Ishikawa (cell line): ENCODE results near the gene MOB3B.

ENCODE experiments used
- CEBPB ChIP-seq: IDR thresholded peaks from 2 replicates; pipeline ENCODE4 v1.6.1; 2012
- CREB1 ChIP-seq: IDR thresholded peaks from 2 replicates; pipeline ENCODE4 v1.6.1; 2012; ENCODE audit warnings: low read depth
- EGR1 ChIP-seq: IDR thresholded peaks from 2 replicates; pipeline ENCODE4 v1.6.1; 2012
- EP300 ChIP-seq: IDR thresholded peaks from 2 replicates; pipeline ENCODE4 v1.6.1; 2012; ENCODE audit warnings: borderline replicate concordance
- FOXM1 ChIP-seq: IDR thresholded peaks from 2 replicates; pipeline ENCODE4 v1.6.1; 2012; ENCODE audit warnings: low read depth, borderline replicate concordance
- NFIC ChIP-seq: IDR thresholded peaks from 2 replicates; pipeline ENCODE4 v1.6.1; 2012
- RAD21 ChIP-seq: IDR thresholded peaks from 2 replicates; pipeline ENCODE4 v1.6.1; 2012; ENCODE audit warnings: low read depth
- TAF1 ChIP-seq: IDR thresholded peaks from 2 replicates; pipeline ENCODE4 v1.6.1; 2012; ENCODE audit warnings: low read depth, mild to moderate bottlenecking
- TCF12 ChIP-seq: IDR thresholded peaks from 2 replicates; pipeline ENCODE4 v1.6.1; 2012; ENCODE audit warnings: low read depth
- TEAD4 ChIP-seq: IDR thresholded peaks from 2 replicates; pipeline ENCODE4 v1.6.1; 2012
- YY1 ChIP-seq: IDR thresholded peaks from 2 replicates; pipeline ENCODE4 v1.6.1; 2012; ENCODE audit warnings: low read depth
- ZBTB7A ChIP-seq: IDR thresholded peaks from 2 replicates; pipeline ENCODE4 v1.6.1; 2012; ENCODE audit warnings: low read depth
- TF ChIP-seq, protein P1 (sequence below): IDR thresholded peaks from 2 replicates; pipeline ENCODE4 v1.6.1; 2012
- TF ChIP-seq, protein P2 (sequence below): IDR thresholded peaks from 2 replicates; pipeline ENCODE4 v1.6.1; 2012; ENCODE audit warnings: low read depth, mild to moderate bottlenecking
- TF ChIP-seq, protein P3 (sequence below): IDR thresholded peaks from 2 replicates; pipeline ENCODE4 v1.6.1; 2012

The MOB3B gene

DNA sequence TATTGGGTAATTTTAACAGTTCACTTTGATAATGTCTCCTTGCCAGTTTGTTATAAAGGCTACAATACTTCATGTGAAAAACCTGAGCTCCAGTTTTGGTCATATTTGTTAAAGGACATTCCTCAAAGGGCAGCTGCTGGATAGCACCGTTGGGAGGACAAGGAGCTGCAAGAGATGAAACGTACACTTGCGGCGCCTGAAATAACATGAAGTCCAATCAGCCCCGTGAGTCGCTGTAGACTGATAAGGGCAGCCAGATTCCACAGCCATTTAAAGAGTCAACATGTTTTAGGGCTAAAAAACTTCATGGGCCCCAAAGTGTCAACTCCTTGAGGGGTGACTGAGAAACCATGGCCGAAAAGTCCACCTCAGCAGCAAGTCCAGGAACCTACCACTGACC lies 91.1 kb downstream of the MOB3B start:
- TF ChIP-seq TAF1, result no peak
- TF ChIP-seq EP300, result no peak
- TF ChIP-seq CEBPB, result no peak
- no peak for TF ChIP-seq CREB1
- TF ChIP-seq, protein P1, sequence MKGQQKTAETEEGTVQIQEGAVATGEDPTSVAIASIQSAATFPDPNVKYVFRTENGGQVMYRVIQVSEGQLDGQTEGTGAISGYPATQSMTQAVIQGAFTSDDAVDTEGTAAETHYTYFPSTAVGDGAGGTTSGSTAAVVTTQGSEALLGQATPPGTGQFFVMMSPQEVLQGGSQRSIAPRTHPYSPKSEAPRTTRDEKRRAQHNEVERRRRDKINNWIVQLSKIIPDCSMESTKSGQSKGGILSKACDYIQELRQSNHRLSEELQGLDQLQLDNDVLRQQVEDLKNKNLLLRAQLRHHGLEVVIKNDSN, result no peak
- no peak for TF ChIP-seq RAD21
- TF ChIP-seq, protein P2, sequence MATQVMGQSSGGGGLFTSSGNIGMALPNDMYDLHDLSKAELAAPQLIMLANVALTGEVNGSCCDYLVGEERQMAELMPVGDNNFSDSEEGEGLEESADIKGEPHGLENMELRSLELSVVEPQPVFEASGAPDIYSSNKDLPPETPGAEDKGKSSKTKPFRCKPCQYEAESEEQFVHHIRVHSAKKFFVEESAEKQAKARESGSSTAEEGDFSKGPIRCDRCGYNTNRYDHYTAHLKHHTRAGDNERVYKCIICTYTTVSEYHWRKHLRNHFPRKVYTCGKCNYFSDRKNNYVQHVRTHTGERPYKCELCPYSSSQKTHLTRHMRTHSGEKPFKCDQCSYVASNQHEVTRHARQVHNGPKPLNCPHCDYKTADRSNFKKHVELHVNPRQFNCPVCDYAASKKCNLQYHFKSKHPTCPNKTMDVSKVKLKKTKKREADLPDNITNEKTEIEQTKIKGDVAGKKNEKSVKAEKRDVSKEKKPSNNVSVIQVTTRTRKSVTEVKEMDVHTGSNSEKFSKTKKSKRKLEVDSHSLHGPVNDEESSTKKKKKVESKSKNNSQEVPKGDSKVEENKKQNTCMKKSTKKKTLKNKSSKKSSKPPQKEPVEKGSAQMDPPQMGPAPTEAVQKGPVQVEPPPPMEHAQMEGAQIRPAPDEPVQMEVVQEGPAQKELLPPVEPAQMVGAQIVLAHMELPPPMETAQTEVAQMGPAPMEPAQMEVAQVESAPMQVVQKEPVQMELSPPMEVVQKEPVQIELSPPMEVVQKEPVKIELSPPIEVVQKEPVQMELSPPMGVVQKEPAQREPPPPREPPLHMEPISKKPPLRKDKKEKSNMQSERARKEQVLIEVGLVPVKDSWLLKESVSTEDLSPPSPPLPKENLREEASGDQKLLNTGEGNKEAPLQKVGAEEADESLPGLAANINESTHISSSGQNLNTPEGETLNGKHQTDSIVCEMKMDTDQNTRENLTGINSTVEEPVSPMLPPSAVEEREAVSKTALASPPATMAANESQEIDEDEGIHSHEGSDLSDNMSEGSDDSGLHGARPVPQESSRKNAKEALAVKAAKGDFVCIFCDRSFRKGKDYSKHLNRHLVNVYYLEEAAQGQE, result no peak; the same call in 1 of the 2 replicates
- no peak for TF ChIP-seq FOXM1
- TF ChIP-seq ZBTB7A, result no peak
- no peak for TF ChIP-seq NFIC
- TF ChIP-seq TEAD4, result no peak
- no peak for TF ChIP-seq EGR1
- TF ChIP-seq TCF12, result no peak

DNA sequence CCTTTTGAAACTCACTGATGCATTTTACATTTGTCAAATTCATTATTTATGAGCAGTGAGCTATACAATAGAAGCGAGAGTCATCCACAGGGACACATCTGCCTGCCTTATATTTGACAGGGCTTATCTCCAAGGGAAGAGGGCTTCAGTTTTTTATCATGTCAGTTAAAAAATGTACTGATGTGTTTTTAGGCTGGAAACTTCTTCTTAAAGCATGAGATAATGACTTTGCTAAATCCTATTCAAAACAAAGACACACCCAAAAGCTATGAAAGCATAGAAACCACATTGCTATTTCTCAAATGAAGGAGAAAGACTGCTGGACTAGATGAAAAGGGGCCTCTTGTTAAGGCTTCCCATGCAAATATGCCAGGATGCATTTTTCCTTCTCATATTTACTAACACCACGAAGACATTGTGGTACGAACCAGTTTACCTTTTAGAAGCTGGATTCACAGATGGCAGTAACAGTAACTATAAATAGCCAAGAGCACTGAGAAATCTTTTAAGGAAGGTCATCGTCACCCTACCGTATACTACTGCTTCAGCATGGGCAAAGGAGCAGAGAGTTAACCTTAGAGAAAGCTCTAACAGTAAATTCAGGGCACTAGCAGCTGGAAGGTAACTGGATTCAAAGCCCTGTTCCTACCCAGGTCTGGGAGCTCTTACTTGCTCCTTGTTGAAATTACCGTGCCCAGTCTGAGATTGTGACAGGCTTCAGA lies 91.8 kb downstream of the MOB3B start:
- TF ChIP-seq, protein P2, result no peak
- no peak for TF ChIP-seq ZBTB7A
- TF ChIP-seq CEBPB, result no peak
- TF ChIP-seq EGR1, result no peak
- no peak for TF ChIP-seq NFIC
- TF ChIP-seq, protein P3, sequence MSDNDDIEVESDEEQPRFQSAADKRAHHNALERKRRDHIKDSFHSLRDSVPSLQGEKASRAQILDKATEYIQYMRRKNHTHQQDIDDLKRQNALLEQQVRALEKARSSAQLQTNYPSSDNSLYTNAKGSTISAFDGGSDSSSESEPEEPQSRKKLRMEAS, result no peak
- no peak for TF ChIP-seq YY1
- TF ChIP-seq FOXM1, result no peak
- TF ChIP-seq RAD21, result no peak
- no peak for TF ChIP-seq TEAD4

DNA sequence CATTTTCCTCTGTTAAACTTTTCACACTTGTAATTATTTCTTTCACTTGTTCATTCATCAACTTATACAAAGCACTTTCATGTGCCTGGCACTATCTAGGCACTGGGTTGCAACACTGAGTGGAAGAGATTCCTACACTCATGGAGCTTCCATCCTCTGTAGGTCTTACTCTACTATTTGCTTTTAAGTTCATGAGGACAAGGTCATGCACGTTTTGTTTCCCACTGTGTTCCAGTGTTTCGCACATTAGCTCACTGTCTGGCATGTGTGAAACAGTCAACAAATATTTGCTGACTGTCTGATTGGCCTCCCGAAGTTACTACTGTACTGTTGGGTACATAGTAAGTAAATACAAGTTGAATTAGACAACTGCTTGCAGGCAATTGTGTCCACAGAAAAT lies 93.4 kb downstream of the MOB3B start:
- TF ChIP-seq, protein P3, result 0 out of 2 replicates have a peak, but pooled peaks have one; percentile 22
- no peak for TF ChIP-seq TAF1
- TF ChIP-seq YY1, result no peak
- no peak for TF ChIP-seq RAD21
- no peak for TF ChIP-seq TEAD4

DNA sequence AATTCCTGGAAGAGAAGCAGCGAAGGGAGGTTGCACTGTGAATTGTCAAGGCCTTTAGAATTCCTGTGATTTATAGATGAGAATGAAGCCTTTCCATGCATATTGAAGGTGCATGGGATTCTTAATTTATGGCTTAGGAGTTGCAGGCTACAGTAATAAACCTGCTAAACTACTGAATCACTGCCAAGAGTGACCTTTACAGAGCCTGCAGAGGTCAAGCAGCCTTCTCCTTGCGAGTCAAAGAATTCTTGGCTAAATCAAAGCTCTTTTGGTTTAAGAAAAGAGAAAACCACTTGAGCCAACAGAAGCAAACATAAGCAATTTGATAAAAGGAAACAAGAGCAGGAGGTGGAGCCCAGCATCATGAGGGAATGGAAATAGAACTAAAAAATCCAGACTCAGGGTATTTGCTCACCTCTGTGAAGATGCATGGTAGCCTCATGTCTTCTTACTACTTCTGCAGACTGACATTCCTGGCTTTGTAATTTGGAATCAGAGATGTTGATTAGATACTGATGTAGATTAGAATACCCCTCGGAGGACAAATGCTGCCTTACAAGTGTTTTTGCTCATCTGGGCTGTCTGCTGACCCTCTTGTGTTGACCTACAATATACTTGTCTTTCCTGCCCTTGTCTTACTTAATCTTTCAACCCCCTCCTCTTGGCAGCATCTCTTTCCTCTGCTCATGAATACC lies 95.8 kb downstream of the MOB3B start:
- peak; percentile 66 for TF ChIP-seq NFIC
- TF ChIP-seq, protein P3, result no peak
- TF ChIP-seq TCF12, result 0 out of 2 replicates have a peak, but pooled peaks have one; percentile 34
- TF ChIP-seq ZBTB7A, result no peak
- TF ChIP-seq FOXM1, result no peak
- TF ChIP-seq EGR1, result no peak
- TF ChIP-seq, protein P2, result no peak

DNA sequence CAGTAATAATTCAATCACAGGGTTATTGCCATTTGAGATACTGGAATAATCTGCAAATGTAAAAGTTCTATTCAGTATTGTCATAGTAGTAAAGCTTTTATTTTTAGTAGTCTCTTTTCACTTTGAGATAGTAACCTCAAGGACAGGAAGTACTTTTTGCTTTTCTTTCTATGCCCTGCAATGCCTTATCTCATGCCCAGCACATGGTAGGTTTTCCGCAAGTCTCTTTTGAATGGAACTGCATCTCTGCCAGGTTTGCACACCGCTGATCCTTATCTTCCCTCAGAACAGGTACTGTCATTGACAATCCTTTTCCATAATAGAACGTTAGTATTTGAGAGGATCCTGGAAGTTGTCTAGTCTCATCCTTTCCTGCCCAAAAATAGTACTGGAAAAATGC lies 97.3 kb downstream of the MOB3B start:
- TF ChIP-seq CREB1, result no peak
- TF ChIP-seq, protein P3, result 0 out of 2 replicates have a peak, but pooled peaks have one; percentile 50
